ENCODE measurements around the gene FNDC10.

Gene FNDC10

GRCh38 chr1:1616045-1616790, 16.3 kb upstream of the FNDC10 start:
- DNase-seq (ENCODE audit: low spot score) = peak; percentile 36

GRCh38 chr1:1615256-1616044, 15.5 kb upstream of the FNDC10 start, which contains the start of gene MIB2:
MIB2 (plus strand) TSS chr1:1615500; CDS start chr1:1623453, 7,953 bp downstream.
- DNase-seq (ENCODE audit: low spot score) = peak; percentile 98

GRCh38 chr1:1614954-1615255, 15.0 kb upstream of the FNDC10 start:
- DNase-seq (ENCODE audit: low spot score) = no peak

- peak; percentile 63 for DNase-seq (ENCODE audit: low spot score)
These were observed 14.4 kb upstream of the FNDC10 start for GRCh38 chr1:1614204-1614953.

- no peak for DNase-seq (ENCODE audit: low spot score)
These were observed 13.7 kb upstream of the FNDC10 start for GRCh38 chr1:1613509-1614082.

GRCh38 chr1:1612104-1612400, 12.1 kb upstream of the FNDC10 start:
- no peak for DNase-seq (ENCODE audit: low spot score)

- no peak for DNase-seq (ENCODE audit: low spot score)
These were observed 10.9 kb upstream of the FNDC10 start for GRCh38 chr1:1610796-1611195.

GRCh38 chr1:1609822-1610485, 10.0 kb upstream of the FNDC10 start:
- DNase-seq (ENCODE audit: low spot score) = no peak

- no peak for DNase-seq (ENCODE audit: low spot score)
These were observed 6.3 kb upstream of the FNDC10 start for GRCh38 chr1:1606232-1606631.

GRCh38 chr1:1605724-1606123, 5.8 kb upstream of the FNDC10 start:
- DNase-seq (ENCODE audit: low spot score) = no peak

- DNase-seq (ENCODE audit: low spot score) = no peak
These were observed 5.2 kb upstream of the FNDC10 start for GRCh38 chr1:1605034-1605591.

GRCh38 chr1:1604374-1605033, 4.6 kb upstream of the FNDC10 start:
- DNase-seq (ENCODE audit: low spot score) = no peak

GRCh38 chr1:1603671-1604373, 3.9 kb upstream of the FNDC10 start:
- DNase-seq (ENCODE audit: low spot score) = no peak

GRCh38 chr1:1602968-1603506, 3.1 kb upstream of the FNDC10 start:
- no peak for DNase-seq (ENCODE audit: low spot score)

GRCh38 chr1:1602304-1602967, 2.5 kb upstream of the FNDC10 start:
- DNase-seq (ENCODE audit: low spot score) = no peak

- no peak for DNase-seq (ENCODE audit: low spot score)
These were observed 1.8 kb upstream of the FNDC10 start for GRCh38 chr1:1601564-1602303.

GRCh38 chr1:1600861-1601563, 1.1 kb upstream of the FNDC10 start:
- no peak for DNase-seq (ENCODE audit: low spot score)
